Measurements from ENCODE around the gene NOTCH4. TPM values are rescaled to one million over a fixed set of nuclear protein-coding genes. Genes with fewer than 3 reads are reported as not detected.

Gene NOTCH4
- total RNA-seq: 0.70 and 1.4 TPM in 2 replicates

DNA sequence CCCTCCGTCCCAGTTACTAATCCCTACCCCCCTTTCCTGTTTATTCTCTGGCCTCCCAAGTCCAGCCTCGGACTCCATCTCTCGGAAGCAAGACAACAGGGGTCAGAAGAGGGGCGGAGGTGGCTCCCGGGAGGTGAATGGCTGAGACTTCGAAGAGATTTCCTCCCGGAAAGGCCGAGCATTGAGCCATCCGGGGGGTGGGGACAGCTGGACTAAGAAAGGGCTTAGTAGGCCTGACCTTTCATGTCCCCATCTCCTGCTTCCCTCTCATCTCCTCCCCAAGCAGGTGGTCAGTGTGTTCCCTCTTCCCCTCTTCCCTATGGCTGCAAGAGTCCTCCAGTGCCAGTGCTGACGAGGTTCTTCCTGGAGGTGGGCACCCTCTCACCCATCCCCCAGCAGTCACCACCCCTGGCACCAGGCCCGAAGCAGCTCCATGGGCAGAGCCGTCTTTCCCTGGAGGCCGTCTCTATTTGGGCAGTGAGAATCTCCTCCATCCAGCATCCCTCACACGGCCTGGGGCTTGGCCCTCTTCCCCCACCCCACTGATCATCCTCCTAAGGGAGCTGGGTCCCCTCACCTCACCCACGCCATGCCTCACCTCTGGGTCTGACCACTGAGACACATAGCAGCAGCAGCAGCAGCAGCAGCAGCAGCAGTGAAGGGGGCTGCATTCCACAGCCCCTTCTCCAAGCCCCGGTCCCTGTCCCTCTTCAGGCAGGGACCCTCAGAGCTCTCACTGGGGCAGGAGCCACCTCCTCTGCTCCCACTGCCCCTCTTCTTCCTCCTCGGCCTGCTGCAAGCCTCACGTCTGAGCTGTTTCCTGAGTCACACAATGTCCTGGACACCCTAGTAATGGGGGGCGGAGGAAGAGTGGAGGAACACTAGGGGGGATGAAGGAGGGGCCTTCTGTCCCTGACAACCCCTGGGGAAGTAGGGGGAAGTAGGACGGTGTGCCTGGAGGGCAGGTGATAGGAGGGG, at the start of gene NOTCH4:
TSS of gene NOTCH4 (minus strand) at position 810 of the 978 bp plus-strand sequence. CDS start at position 671, 139 bp downstream.

DNA sequence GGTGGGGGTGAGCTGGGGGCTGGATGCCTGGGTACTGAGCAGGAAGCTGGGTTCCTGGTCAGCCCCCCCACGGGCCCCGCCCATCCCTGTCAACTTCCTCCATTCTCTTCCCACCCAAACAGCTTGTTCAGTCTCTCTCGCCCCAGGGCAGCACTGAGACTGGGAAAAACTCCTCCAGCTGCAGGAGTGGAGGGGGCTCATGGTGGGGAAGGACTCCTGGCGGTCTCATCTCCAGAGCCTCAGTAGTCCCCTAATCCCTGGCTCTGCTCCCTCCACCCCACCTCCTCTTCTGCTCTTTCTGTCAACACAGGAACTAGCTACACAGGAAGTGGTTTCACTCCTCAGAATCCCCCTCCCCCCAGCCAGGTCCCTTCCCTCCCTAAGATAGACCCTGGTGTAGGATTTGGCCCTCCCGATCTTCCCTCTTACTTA, 31.2 kb downstream of the NOTCH4 start, which contains the start of gene GPSM3:
TSS of gene GPSM3 (minus strand) at position 36 of the 432 bp plus-strand sequence. CDS start 130 bp downstream, outside the sequence.

GRCh38 chr6:32190054-32190851, 33.6 kb downstream of the NOTCH4 start, which contains the start of gene PBX2:
Gene PBX2, minus strand, starts transcription at chr6:32190202. Its CDS starts 287 bp downstream, at chr6:32189915.

GRCh38 chr6:32184084-32184640, 39.7 kb downstream of the NOTCH4 start, which contains the start of gene AGER:
Gene AGER, minus strand, starts transcription at chr6:32184253. Its CDS starts 31 bp downstream, at chr6:32184222.

DNA sequence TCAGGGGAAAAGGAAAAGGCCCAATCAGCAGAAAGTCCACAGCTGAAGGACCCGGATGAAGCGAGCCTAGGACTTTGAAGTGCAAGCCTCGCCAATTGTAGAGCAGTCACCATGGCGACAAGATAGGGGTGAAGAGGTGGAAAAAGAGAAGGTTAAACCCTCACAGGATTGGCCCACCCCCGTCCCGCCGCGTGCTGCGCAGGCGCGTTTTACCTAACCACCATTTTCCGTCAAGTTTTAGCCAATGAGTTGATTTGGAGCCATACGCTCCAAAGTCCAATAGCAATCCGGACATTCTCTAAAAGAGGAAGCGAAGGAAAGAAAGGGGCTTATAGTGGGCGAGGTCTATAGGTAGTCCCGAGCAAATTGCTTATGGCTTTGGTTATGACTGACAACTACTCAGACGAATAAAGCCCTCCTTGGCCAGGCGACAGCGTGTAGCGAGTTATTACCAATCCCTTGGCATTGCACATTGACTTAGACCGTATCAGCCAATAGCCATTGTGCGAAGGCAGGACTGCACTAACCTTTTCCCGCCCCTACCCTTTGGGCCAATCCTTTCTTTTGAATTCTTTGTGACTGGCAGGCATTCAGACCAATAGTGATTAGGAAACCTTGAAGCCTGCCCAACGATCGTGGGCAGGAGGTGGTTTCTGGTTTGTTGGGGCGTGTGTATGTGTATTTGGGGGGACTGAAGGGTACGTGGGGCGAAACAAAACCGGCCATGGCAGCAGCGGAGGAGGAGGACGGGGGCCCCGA, 45.9 kb downstream of the NOTCH4 start, which contains the start of gene RNF5:
TSS of gene RNF5 (plus strand) at position 618 of the 759 bp plus-strand sequence. CDS start at position 725, 107 bp downstream.

DNA sequence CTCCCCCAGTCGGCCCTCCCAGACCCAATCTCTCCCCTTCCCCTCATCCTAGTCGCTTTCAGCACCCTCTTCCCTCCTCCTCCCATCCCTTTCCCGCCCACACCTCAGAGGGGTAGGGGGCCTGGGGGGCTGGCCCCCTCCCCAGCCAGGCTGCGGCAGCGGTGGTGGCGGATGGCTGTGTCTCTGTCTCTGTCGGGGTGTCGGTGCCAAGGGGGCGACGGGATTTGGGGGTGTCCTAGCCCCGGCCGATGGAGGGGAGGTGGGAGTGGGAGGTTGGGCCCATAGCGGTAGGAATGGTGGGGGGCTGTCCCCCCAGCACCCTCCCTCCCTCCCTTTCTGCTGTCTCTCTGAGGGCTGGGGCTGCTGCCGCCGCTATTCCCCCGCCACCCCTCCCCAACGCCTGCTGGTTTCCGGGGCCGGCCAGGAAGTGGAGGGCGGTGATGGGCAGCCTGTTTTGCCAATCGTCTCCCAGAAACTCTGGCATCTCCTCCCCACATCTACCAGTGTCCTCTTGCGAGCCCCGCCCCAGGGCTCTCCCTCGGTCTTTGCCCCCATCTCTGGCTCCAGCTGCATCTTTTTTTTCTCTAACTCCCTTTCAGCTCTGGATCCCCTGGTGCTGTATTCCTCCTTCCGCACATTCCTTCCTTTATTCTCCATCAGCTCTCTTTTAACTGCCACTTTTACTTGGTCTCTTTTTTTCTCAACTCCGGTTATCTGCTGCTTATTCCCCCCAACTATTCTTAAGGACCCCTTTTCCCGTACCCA, 48.0 kb downstream of the NOTCH4 start, which contains the start of gene AGPAT1:
TSS of gene AGPAT1 (minus strand) at position 374 of the 765 bp plus-strand sequence. CDS start 4,588 bp downstream, outside the sequence.

GRCh38 chr6:32164295-32164694, 59.6 kb downstream of the NOTCH4 start, which contains the start of gene EGFL8:
Gene EGFL8, plus strand, starts transcription at chr6:32164595. Its CDS starts 1,571 bp downstream, at chr6:32166166.

GRCh38 chr6:32153564-32154513, 70.0 kb downstream of the NOTCH4 start, which contains the start of gene PPT2:
Gene PPT2, plus strand, starts transcription at chr6:32154141. Its CDS starts 454 bp downstream, at chr6:32154595.

GRCh38 chr6:32151863-32152768, 71.8 kb downstream of the NOTCH4 start, which contains the start of gene PRRT1:
Gene PRRT1, minus strand, starts transcription at chr6:32151939. Its CDS starts 112 bp downstream, at chr6:32151827.

Other genes with a start within 250 kb of the NOTCH4 start
- 6.9 and 30.7 TPM in 2 replicates for gene C4A, start 242.0 kb downstream of the NOTCH4 start, total RNA-seq
- gene C4B, start 209.3 kb downstream of the NOTCH4 start, total RNA-seq: 14.6 and 48.8 TPM in 2 replicates
- gene CYP21A2, start 185.7 kb downstream of the NOTCH4 start, total RNA-seq: 0.23 and 1.3 TPM in 2 replicates
- 108 and 240 TPM in 2 replicates for gene TNXB, start 114.7 kb downstream of the NOTCH4 start, total RNA-seq
- gene ATF6B, start 95.8 kb downstream of the NOTCH4 start, total RNA-seq: 17.6 and 17.9 TPM in 2 replicates
- gene FKBPL, start 93.8 kb downstream of the NOTCH4 start, total RNA-seq: 2.1 and 3.4 TPM in 2 replicates
- 0.47 and 0.85 TPM in 2 replicates for gene PRRT1, start 72.1 kb downstream of the NOTCH4 start, total RNA-seq
- gene PPT2, start 69.9 kb downstream of the NOTCH4 start, total RNA-seq: 12.1 and 16.1 TPM in 2 replicates
- 1.6 and 3.7 TPM in 2 replicates for gene EGFL8, start 59.5 kb downstream of the NOTCH4 start, total RNA-seq
- 65.4 and 84.0 TPM in 2 replicates for gene AGPAT1, start 48.0 kb downstream of the NOTCH4 start, total RNA-seq
- gene RNF5, start 45.7 kb downstream of the NOTCH4 start, total RNA-seq: 23.2 and 53.2 TPM in 2 replicates
- gene AGER, start 39.8 kb downstream of the NOTCH4 start, total RNA-seq: 0.43 and 0.82 TPM in 2 replicates
- 33.6 and 45.0 TPM in 2 replicates for gene PBX2, start 33.9 kb downstream of the NOTCH4 start, total RNA-seq
- 0.26 and 4.9 TPM in 2 replicates for gene GPSM3, start 31.4 kb downstream of the NOTCH4 start, total RNA-seq
- not detected in 2 replicates for gene TSBP1, start 147.8 kb upstream of the NOTCH4 start, total RNA-seq
- gene BTNL2, start 183.1 kb upstream of the NOTCH4 start, total RNA-seq: not detected in 2 replicates
- not detected in 2 replicates for gene HLA-DRA, start 215.8 kb upstream of the NOTCH4 start, total RNA-seq